Ovary (tissue), 9 donors: Measurements from ENCODE around the gene CIC. TPM values are rescaled to one million over a fixed set of nuclear protein-coding genes. Genes with fewer than 3 reads are reported as not detected.

Source experiments
- DNase-seq, 5 donors: peaks; one replicate each; pipeline ENCODE4 v3.0.0-alpha.2; 2019 to 2020
- H3K27ac ChIP-seq, 2 donors: fragments of 200-600 bp; one replicate each; pipeline versions ENCODE4 v1.5.1 to v1.8.0; 2019 to 2022
- H3K27me3 ChIP-seq: fragments of 200-600 bp; one replicate; pipeline ENCODE4 v1.8.0; 2022
- H3K36me3 ChIP-seq: fragments of 200-600 bp; sonication (generic); one replicate; pipeline ENCODE4 v1.5.1; 2019
- H3K4me1 ChIP-seq: one replicate; pipeline ENCODE4 v1.8.1; 2013; ENCODE audit warnings: mild to moderate bottlenecking, moderate library complexity; ENCODE audit not compliant: insufficient read depth
- H3K4me3 ChIP-seq: fragments of 200-600 bp; sonication (generic); one replicate; pipeline ENCODE4 v1.5.1; 2017
- H3K9me3 ChIP-seq, 2 donors: fragments of 200-600 bp in 1 of 2; sonication (generic) in 1 of 2; one replicate each; pipeline versions ENCODE4 v1.5.1 to v1.8.1; 2013 to 2019; ENCODE audit warnings: mild to moderate bottlenecking in 1 of 2, moderate library complexity in 1 of 2
- EP300 ChIP-seq: sonication (generic); formaldehyde crosslinking; IDR thresholded peaks from one replicate; pipeline ENCODE4 v1.6.1; 2017; ENCODE audit warnings: antibody characterized with exemption
- POLR2A ChIP-seq: fragments of 450-650 bp; IDR thresholded peaks from one replicate; pipeline ENCODE4 v1.6.1; 2017; ENCODE audit warnings: antibody characterized with exemption, mild to moderate bottlenecking, moderate library complexity
- WGBS, 3 donors: extraction: QIAGEN DNeasy Blood & Tissue Kit in 1 of 3; methylation state at CpG; one replicate each; pipeline versions ENCODE4 v1.1.5 to v1.1.7; 2013 to 2017; 5-methylcytosine and 5-hydroxymethylcytosine counted together
- intact Hi-C, 4 donors: fragments of 100-400 bp; cut with DNase I; formaldehyde crosslinking; loops; one replicate each; pipeline versions ENCODE4 v1.11.0 to v1.15.1; 2022 to 2023
- polyA plus RNA-seq, 2 donors: library from polyadenylated mRNA; stranded (reverse); fragments of 200-250 nt in 1 of 2; fragments of 350-450 nt in 1 of 2; fragmentation: Illumina TruSeq in 1 of 2; extraction: RNeasy Lipid Tissue Mini Kit (QIAGEN cat#74804) in 1 of 2; gene quantifications; one replicate each; pipeline ENCODE4 v1.2.3, GENCODE V29; 2013 to 2014
- total RNA-seq, 7 donors: library from RNA; depleted of rRNA in 2 of 7; stranded (reverse); fragments of >200 nt in 2 of 7; fragmentation: NEBNext Ultra II Directional in 3 of 7; extraction: Animal tissue kit (Norgen Biotek cat#: 25700) in 3 of 7; gene quantifications; one replicate each; pipeline versions ENCODE4 v1.1.0 to v1.2.4, GENCODE V29; 2016 to 2023
- TF ChIP-seq, protein P1 (sequence below), 3 donors: fragments of 450-650 bp in 2 of 3; fragments of 200-600 bp in 1 of 3; IDR thresholded peaks; one replicate each; pipeline versions ENCODE4 v1.5.1 to v1.8.0; 2016 to 2022; ENCODE audit warnings: antibody characterized with exemption in 3 of 3, mild to moderate bottlenecking in 1 of 3
- donor health status: DM: no; HTN: no; CAD: no; lungs with moderate emphysema.
- donor health status: DM: no; HTN: no; CAD: no.
- donor health status: Bipolar disorder and iron deficiency.
- donor health status: DM: yes; HTN: yes; CAD: no.
- donor health status: DM: no; HTN: no; CAD: no.
- donor health status: DM: yes; HTN: yes; CAD: no.

Gene CIC
- total and polyA plus RNA-seq, 9 donors: 6.6 to 139 (median 97.9) TPM

DNA sequence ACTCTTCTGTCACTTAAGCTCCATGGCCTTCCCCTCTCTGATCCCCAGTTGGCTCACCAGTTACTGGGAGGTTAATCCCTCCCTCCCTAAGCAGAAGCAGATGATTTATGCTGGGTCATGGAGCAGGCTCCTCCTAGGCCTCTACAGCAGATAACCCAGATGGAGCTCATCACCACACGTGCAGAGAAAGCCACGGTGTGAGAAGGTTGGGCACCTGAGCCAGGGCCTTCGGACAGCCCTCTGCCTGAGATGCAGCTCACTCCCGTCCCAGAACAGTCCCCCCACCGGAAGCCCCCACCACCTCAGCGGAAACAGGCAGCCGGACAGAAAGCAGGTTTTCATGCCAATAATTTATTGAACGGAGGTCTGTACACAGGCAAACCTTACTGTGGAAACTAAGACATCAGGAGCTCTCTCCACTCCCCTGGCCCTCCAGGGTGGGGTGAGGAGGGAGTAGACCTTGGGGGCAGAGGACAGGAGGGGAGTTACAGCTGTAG lies 39.1 kb upstream of the CIC start:
- no peak for TF ChIP-seq POLR2A
- TF ChIP-seq, protein P1, sequence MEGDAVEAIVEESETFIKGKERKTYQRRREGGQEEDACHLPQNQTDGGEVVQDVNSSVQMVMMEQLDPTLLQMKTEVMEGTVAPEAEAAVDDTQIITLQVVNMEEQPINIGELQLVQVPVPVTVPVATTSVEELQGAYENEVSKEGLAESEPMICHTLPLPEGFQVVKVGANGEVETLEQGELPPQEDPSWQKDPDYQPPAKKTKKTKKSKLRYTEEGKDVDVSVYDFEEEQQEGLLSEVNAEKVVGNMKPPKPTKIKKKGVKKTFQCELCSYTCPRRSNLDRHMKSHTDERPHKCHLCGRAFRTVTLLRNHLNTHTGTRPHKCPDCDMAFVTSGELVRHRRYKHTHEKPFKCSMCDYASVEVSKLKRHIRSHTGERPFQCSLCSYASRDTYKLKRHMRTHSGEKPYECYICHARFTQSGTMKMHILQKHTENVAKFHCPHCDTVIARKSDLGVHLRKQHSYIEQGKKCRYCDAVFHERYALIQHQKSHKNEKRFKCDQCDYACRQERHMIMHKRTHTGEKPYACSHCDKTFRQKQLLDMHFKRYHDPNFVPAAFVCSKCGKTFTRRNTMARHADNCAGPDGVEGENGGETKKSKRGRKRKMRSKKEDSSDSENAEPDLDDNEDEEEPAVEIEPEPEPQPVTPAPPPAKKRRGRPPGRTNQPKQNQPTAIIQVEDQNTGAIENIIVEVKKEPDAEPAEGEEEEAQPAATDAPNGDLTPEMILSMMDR (IDR thresholded peaks at IDR 0.05): no peak
- no peak for TF ChIP-seq EP300
- Histone ChIP-seq H3K4me3 (no peak overlapping the region), H3K4me1 (no peaks in the 10 kb centered on the region), H3K27ac (no peak overlapping the region), H3K36me3 (no peaks in the 10 kb centered on the region), H3K27me3 (no peaks in the 10 kb centered on the region), H3K9me3 (no peaks in the 10 kb centered on the region)
- no peak for DNase-seq
- intact Hi-C loops: no loop called here
- 24 to 27% (median 27%) methylated on average over 8 of the region's 8 CpGs for WGBS, 3 donors

DNA sequence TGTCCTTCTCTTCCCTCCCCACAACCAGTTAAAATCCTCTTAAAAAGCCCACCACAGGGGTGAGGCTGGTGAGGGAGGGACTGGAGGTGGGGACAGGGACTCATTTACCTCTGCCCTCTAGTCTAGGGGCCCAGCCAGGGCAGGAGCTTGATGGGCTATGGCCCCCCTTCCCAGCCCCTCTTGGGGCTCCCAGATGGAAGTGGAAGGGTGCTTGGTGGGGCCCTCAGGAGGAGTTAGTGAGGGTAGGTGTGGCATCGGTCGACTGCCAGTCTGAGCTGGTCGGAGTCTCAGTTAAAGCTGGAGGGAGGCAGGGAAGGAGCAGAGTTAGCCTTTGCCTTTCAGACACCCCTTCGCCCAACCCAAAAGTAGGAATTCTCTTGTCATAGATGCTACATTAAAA lies 38.5 kb upstream of the CIC start:
- H3K36me3 ChIP-seq: no peaks in the 10 kb centered on the region
- H3K27ac ChIP-seq: no peak overlapping the region
- intact Hi-C loops: no loop called here
- no peak overlapping the region for H3K4me3 ChIP-seq
- H3K27me3 ChIP-seq: no peaks in the 10 kb centered on the region
- H3K9me3 ChIP-seq: no peaks in the 10 kb centered on the region
- DNase-seq: no peak
- H3K4me1 ChIP-seq: no peaks in the 10 kb centered on the region
- TF ChIP-seq, protein P1 (IDR thresholded peaks at IDR 0.05): no peak
- no peak for TF ChIP-seq EP300
- no peak for TF ChIP-seq POLR2A
- WGBS, 3 donors: 75 to 79% (median 75%) methylated on average over 4 of the region's 4 CpGs

DNA sequence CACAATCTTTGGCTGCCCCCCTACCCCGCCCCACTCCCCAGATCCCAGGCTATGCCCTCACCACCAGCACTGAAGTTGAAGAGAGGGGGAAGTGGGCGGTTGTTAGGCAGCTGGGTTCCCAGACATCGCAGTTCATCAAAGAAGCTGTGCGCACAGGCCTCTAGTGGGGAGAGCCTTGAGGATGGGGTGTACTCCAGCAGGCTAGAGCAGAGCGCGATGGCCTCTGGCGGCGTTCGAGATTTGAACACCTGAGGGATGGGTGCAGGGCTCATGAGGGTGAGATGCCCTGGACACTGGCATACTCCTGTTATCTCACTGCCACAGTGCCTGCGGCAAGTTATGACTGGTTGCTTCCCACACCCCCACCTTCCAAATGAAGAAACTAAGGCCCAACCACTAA lies 36.6 kb upstream of the CIC start:
- TF ChIP-seq POLR2A: no peak
- no peak for TF ChIP-seq EP300
- TF ChIP-seq, protein P1 (IDR thresholded peaks at IDR 0.05): no peak
- no peaks in the 10 kb centered on the region for H3K4me1 ChIP-seq
- H3K27me3 ChIP-seq: no peaks in the 10 kb centered on the region
- H3K36me3 ChIP-seq: no peaks in the 10 kb centered on the region
- no peak overlapping the region for H3K27ac ChIP-seq
- no peak overlapping the region for H3K4me3 ChIP-seq
- no peak for DNase-seq
- H3K9me3 ChIP-seq: no peaks in the 10 kb centered on the region
- intact Hi-C loops: no loop called here
- 89 to 91% (median 89%) methylated on average over 10 of the region's 10 CpGs for WGBS, 3 donors

DNA sequence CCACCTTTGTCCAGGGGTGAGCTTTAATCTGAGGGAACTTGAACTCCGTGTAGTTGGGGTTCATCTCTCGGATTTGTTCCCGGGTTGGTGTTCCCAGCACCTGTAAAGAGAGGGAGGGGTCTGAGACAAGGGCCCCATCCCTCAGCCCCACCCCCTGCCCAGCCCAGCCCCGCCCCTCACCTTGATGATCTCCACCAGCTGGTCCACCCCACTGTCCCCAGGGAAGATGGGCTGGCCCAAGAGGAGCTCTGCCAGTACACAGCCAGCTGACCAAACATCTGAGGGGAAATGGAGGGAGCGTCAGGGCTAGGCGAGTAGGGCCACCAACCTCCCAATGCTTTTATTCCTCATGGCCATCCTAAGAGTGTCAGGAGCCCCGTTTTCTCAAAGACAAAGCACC lies 35.9 kb upstream of the CIC start:
- H3K27me3 ChIP-seq: no peaks in the 10 kb centered on the region
- H3K27ac ChIP-seq: no peak overlapping the region
- DNase-seq: no peak
- H3K4me3 ChIP-seq: no peak overlapping the region
- no peaks in the 10 kb centered on the region for H3K4me1 ChIP-seq
- 47 to 56% (median 51%) methylated on average over 7 of the region's 7 CpGs for WGBS, 3 donors
- TF ChIP-seq EP300 (no peak), POLR2A (no peak)
- TF ChIP-seq, protein P1 (IDR thresholded peaks at IDR 0.05): no peak
- intact Hi-C loops: no loop called here
- no peaks in the 10 kb centered on the region for H3K36me3 ChIP-seq
- no peaks in the 10 kb centered on the region for H3K9me3 ChIP-seq
